Hippocampal formation (tissue), 2 donors: ENCODE measurements around the gene UPK1A.
A peak's percentile ranks its signal among the peaks of the same experiment; 100 is the strongest.
"Not testable (repeated sequence)": the region's sequence is repeated elsewhere in the genome, so short reads cannot be mapped to it uniquely, and the experiment has no call there.

Experiments
- DNase-seq, 2 donors: peaks; one replicate each; lab custom pipeline; 2025; lab: John Stamatoyannopoulos, UW

UPK1A gene

DNA sequence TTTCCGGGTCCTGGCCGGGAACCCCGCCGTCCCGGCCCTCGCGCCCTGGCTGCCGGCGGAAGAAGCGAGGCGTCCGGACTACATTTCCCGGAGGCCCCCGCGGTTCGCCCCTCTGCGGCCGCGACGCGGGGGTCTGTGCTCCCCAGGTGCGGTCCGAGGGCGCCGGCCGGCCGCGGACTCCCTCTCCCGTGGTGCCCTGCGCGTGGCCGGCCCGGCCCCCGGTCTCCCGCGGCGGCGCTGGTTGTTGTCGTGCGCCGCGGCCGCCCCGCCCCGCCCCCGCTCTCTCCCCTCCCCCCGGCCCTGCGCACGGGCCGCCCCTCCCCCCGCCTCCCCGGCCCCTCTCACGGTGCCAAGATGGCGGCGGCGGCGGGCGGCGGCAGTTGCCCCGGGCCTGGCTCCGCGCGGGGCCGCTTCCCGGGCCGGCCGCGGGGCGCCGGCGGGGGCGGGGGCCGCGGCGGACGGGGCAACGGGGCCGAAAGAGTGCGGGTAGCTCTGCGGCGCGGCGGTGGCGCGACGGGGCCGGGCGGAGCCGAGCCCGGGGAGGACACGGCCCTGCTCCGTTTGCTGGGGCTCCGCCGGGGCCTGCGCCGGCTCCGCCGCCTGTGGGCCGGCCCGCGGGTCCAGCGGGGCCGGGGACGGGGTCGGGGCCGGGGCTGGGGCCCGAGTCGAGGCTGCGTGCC is 51.5 kb downstream of the UPK1A start, which contains the start of gene KMT2B:
KMT2B (plus strand) TSS at position 339 of the 680 bp plus-strand sequence; CDS start at position 355, 16 bp downstream.
- DNase-seq = peak; percentile 93 to 94

DNA sequence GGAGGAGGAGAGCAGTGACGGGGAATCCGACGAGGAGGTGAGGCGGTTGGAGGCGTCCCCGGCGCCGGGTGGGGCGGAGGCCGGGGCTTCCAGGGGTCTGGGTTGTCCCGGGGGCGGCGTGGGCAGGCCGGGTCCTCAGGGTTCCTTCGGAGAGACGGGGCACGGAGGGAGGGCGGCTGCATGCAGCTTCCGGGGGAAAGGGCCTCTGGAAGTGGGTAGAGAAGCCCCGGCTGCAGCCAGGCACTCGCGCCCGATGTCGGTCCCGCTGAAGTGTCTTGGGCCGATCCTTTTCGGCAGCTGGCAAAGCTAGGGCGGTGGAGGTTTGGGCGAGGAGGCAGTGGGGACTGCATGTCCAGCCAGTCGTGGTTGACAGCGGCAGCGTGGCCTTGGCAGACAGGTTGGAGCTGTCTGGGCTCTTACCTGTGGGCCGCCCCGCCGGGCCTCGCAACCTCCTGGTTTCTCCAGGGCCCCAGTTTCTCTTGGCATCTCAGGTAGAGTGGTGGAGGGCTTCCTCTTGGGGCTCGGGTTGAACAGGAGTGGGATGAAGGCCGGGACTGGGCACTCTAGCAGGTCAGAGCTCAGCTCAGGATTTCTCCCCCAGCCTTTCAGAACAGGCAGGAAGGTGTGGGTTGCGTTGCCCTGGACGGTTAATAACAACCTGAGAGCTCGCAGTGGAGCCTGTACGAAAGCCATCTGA is 52.2 kb downstream of the UPK1A start:
- DNase-seq = no peak

DNA sequence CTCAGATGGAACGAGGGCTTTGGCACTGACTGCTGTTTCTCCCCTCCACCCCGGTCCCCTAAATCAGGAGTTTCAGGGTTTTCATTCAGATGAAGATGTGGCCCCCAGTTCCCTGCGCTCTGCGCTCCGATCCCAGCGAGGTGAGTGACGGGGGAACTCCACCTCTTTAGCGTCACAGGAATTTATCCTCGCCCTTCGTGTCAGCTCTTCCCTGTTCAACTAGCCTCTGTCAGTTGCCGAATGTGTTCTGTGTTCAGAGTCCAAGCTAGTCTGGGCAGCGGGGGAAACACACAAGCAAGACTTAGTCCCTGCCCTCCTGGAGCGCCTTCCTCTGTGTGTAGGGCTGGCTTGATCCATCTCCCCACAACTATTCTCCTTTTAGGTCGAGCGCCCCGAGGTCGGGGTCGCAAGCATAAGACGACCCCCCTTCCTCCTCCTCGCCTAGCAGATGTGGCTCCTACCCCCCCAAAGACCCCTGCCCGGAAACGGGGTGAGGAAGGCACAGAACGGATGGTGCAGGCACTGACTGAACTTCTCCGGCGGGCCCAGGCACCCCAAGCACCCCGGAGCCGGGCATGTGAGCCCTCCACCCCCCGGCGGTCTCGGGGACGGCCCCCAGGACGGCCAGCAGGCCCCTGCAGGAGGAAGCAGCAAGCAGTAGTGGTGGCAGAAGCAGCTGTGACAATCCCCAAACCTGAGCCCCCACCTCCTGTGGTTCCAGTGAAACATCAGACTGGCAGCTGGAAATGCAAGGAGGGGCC is 53.3 kb downstream of the UPK1A start:
- DNase-seq = no peak

DNA sequence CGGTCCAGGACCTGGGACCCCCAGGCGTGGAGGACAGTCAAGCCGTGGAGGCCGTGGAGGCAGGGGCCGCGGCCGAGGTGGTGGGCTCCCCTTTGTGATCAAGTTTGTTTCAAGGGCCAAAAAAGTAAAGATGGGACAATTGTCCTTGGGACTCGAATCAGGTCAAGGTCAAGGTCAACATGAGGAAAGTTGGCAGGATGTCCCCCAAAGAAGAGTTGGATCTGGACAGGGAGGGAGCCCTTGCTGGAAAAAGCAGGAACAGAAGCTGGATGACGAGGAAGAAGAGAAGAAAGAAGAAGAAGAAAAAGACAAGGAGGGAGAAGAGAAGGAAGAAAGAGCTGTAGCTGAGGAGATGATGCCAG is 53.8 kb downstream of the UPK1A start:
- no peak for DNase-seq

DNA sequence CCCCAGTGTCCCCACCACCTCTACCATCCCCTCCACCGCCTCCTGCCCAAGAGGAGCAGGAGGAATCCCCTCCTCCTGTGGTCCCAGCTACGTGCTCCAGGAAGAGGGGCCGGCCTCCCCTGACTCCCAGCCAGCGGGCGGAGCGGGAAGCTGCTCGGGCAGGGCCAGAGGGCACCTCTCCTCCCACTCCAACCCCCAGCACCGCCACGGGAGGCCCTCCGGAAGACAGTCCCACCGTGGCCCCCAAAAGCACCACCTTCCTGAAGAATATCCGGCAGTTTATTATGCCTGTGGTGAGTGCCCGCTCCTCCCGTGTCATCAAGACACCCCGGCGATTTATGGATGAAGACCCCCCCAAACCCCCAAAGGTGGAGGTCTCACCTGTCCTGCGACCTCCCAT is 54.3 kb downstream of the UPK1A start:
- no peak for DNase-seq

DNA sequence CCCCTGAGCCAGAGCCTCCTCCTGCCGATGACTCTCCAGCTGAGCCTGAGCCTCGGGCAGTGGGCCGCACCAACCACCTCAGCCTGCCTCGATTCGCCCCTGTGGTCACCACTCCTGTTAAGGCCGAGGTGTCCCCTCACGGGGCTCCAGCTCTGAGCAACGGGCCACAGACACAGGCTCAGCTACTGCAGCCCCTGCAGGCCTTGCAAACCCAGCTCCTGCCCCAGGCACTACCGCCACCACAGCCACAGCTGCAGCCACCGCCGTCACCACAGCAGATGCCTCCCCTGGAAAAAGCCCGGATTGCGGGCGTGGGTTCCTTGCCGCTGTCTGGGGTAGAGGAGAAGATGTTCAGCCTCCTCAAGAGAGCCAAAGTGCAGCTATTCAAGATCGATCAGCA is 55.1 kb downstream of the UPK1A start:
- no peak for DNase-seq

DNA sequence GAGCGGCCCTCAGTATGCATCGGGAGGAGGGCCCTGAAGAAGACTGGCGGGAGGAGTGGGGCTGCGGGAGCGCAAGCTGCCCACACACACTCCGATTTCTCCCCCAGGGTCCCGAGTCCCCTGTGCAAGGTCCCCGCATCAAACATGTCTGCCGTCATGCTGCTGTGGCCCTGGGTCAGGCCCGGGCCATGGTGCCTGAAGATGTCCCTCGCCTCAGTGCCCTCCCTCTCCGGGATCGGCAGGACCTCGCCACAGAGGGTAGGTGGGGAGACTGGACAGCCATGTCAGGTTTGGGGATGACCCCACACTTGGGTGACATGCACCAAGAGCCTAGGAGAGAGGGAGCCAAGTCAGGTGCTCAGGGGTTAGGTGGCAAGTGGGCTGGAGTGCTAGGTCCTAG is 56.1 kb downstream of the UPK1A start:
- DNase-seq = no peak

DNA sequence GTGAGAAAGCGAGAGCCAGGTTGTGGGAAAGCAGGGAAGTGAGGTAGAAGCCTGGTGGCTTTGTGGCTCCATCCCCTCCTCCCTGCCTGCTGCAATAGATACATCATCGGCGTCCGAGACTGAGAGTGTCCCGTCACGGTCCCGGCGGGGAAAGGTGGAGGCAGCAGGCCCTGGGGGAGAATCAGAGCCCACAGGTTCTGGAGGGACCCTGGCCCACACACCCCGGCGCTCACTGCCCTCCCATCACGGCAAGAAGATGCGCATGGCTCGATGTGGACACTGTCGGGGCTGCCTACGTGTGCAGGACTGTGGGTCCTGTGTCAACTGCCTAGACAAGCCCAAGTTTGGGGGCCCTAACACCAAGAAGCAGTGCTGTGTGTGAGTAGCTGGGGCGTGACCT is 56.6 kb downstream of the UPK1A start:
- DNase-seq = no peak

DNA sequence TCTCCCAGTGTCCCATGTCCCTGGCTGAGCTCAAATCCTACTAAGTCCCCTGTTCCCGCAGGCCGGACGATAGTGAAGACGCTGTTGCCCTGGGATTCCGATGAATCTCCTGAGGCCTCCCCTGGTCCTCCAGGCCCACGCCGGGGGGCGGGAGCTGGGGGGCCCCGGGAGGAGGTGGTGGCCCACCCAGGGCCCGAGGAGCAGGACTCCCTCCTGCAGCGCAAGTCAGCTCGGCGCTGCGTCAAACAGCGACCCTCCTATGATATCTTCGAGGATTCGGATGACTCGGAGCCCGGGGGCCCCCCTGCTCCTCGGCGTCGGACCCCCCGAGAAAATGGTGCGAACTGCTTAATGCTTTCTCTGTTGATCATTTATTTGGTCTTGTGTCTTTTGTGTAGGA is 57.4 kb downstream of the UPK1A start:
- no peak for DNase-seq

DNA sequence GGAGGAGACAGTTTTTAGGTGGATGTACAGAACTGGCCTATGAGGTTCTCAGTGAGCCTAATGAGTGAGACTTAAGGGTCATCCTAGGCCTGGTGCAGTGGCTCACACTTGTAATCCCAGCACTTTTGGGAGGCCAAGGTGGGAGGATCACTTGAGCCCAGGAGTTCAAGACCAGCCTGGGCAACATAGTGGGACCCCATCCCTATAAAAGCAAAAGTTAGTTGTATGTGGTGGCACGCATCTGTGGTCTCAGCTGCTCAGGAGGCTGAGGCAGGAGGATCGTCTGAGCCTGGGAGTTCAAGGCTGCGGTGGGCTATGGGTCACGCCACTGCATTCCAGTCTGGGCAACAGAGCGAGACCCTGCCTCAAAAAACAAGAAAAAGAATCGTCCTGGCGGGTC is 57.8 kb downstream of the UPK1A start:
- not testable (repeated sequence) for DNase-seq

DNA sequence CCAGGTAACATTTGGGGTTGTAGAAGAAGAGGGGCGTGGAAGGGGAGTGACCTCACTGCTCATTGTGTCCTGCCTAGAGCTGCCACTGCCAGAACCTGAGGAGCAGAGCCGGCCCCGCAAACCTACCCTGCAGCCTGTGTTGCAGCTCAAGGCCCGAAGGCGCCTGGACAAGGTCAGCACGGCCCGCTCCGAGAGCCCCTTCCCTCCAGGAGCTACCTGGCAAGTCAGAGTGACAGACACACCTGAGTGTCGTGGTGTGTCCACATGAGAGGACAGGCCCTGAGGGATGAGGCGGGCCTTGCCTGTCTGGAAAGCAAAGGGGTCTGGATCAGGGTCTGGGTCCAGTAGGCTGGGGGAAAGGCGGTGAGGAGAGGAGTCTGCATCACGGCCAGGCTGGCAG is 58.2 kb downstream of the UPK1A start:
- no peak for DNase-seq

DNA sequence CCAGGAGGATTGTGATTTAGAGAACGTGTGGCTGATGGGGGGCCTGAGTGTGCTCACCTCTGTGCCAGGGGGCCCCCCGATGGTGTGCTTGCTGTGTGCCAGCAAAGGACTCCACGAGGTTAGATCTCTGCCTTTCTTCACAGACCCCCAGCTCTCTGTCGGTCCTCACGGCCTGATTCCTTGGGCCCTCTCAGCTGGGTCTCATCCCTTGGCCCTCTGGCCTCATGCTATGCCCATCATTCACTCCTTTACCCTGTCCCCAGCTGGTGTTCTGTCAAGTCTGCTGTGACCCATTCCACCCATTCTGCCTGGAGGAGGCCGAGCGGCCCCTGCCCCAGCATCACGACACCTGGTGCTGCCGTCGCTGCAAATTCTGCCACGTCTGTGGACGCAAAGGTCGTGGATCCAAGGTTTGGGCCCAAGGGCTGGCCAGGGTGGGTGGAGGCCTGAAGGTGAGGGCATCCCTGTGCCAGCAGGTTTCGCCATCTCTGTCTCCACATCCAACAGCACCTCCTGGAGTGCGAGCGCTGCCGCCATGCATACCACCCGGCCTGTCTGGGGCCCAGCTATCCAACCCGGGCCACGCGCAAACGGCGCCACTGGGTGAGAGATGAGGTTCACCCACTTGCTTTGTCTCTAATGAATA is 59.0 kb downstream of the UPK1A start:
- DNase-seq = no peak

DNA sequence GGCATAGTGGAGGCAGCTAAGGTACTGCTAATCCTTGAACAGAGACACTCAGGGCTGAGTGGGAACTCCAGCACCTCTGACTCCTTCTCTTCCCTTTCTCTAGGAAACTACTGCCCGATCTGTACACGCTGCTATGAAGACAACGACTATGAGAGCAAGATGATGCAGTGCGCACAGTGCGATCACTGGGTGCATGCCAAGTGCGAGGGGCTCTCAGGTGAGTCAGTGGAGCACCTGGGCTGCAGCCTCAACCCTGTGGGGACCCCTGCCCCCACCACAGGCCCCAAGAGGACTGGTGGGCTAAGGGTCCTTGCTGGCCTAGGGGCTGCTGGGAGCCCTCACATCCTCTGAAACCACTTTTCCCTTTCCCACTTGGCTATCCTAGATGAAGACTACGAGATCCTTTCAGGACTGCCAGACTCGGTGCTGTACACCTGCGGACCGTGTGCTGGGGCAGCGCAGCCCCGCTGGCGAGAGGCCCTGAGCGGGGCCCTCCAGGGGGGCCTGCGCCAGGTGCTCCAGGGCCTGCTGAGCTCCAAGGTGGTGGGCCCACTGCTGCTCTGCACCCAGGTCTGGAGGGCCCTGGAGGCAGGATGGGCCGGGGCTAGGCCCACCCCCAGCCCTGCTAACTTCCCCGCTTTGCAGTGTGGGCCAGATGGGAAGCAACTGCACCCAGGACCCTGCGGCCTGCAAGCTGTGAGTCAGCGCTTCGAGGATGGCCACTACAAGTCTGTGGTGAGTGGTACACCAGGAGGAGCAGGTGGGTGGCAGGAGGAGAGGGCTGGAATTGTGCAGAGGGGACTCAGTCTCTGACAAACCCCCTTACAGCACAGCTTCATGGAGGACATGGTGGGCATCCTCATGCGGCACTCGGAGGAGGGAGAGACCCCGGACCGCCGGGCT is 61.0 kb downstream of the UPK1A start:
- no peak for DNase-seq
